Activated CD8-positive, alpha-beta T cell treated with anti-CD3 and anti-CD28 coated beads for 36 hours (primary cell): ENCODE measurements around the gene TVP23A. TPM values are rescaled to one million over a fixed set of nuclear protein-coding genes. Genes with fewer than 3 reads are reported as not detected.

ENCODE experiments used
- ATAC-seq: fragments of 200-7000 bp; cut with Tn5 transposase; one replicate; pipeline ENCODE4 v1.10.0; 2021; ENCODE audit warnings: mild to moderate bottlenecking, moderate library complexity
- CTCF ChIA-PET: fragments of 350-600 bp; sonication (Branson Sonifier 250); formaldehyde crosslinking; loops from one replicate; lab custom pipeline; 2021; ENCODE audit warnings: antibody characterized with exemption; lab: Charles Lee
- POLR2A ChIA-PET: fragments of 350-600 bp; sonication (Branson Sonifier 250); formaldehyde crosslinking; loops from one replicate; lab custom pipeline; 2021; ENCODE audit warnings: antibody characterized with exemption; lab: Charles Lee
- DNase-seq: peaks from one replicate; pipeline ENCODE4 v3.0.0-alpha.2; 2020
- H3K27ac Mint-ChIP-seq: one replicate; pipeline ENCODE4 v1.8.0; 2021; ENCODE audit warnings: mild to moderate bottlenecking, mixed read lengths
- H3K27me3 Mint-ChIP-seq: one replicate; pipeline ENCODE4 v1.8.0; 2021; ENCODE audit warnings: mixed read lengths
- H3K36me3 Mint-ChIP-seq: one replicate; pipeline ENCODE4 v1.8.0; 2021; ENCODE audit warnings: low read depth, mixed read lengths
- H3K4me1 Mint-ChIP-seq: one replicate; pipeline ENCODE4 v1.8.0; 2021; ENCODE audit warnings: low read depth, mixed read lengths
- H3K4me3 Mint-ChIP-seq: one replicate; pipeline ENCODE4 v1.8.0; 2021; ENCODE audit warnings: mild to moderate bottlenecking, moderate library complexity, mixed read lengths
- H3K9me3 Mint-ChIP-seq: one replicate; pipeline ENCODE4 v1.8.0; 2021; ENCODE audit warnings: mixed read lengths
- CTCF ChIP-seq: fragments of 200-600 bp; IDR thresholded peaks from one replicate; pipeline ENCODE4 v1.8.0; 2022; ENCODE audit warnings: antibody characterized with exemption, mild to moderate bottlenecking
- intact Hi-C: fragments of 100-400 bp; cut with micrococcal nuclease; formaldehyde crosslinking; loops from one replicate; pipeline ENCODE4 v1.10.0; 2022
- total RNA-seq, 2 experiments: library from RNA; stranded (reverse); gene quantifications; one replicate each; pipeline ENCODE4 v1.2.3, GENCODE V29; 2021

Gene TVP23A
- total RNA-seq, 2 experiments from 2014 or later, result not detected

- H3K9me3 Mint-ChIP-seq, result no peaks in the 10 kb centered on the region
- POLR2A ChIA-PET, result no interaction called here
- DNase-seq (no peak), ATAC-seq (no peak)
- H3K4me1 Mint-ChIP-seq, result no peaks in the 10 kb centered on the region
- H3K4me3 Mint-ChIP-seq, result no peak overlapping the region
- no peak for TF ChIP-seq CTCF
- CTCF ChIA-PET, result no interaction called here
- intact Hi-C loops, result no loop called here
- H3K36me3 Mint-ChIP-seq, result no peaks in the 10 kb centered on the region
- H3K27me3 Mint-ChIP-seq, result no peaks in the 10 kb centered on the region
- no peak overlapping the region for H3K27ac Mint-ChIP-seq
These were observed 5.7 kb upstream of the TVP23A start for GRCh38 chr16:10824111-10824893.

- H3K9me3 Mint-ChIP-seq, result no peaks in the 10 kb centered on the region
- POLR2A ChIA-PET, result no interaction called here
- no peaks in the 10 kb centered on the region for H3K36me3 Mint-ChIP-seq
- DNase-seq, result no peak
- CTCF ChIA-PET, result no interaction called here
- ATAC-seq, result no peak
- no peaks in the 10 kb centered on the region for H3K4me1 Mint-ChIP-seq
- no peak overlapping the region for H3K27ac Mint-ChIP-seq
- no peak overlapping the region for H3K4me3 Mint-ChIP-seq
- intact Hi-C loops, result no loop called here
- no peak for TF ChIP-seq CTCF
- H3K27me3 Mint-ChIP-seq, result peaks cover 1% of the 10 kb centered on the region
These were observed 4.1 kb upstream of the TVP23A start for GRCh38 chr16:10822702-10823101.

GRCh38 chr16:10820546-10820945, 2.0 kb upstream of the TVP23A start:
- no peaks in the 10 kb centered on the region for H3K9me3 Mint-ChIP-seq
- ChIA-PET POLR2A (no interaction called here), CTCF (no interaction called here)
- H3K4me3 Mint-ChIP-seq, result no peak overlapping the region
- DNase-seq (no peak), ATAC-seq (no peak)
- no peak for TF ChIP-seq CTCF
- intact Hi-C loops, result no loop called here
- H3K27ac Mint-ChIP-seq, result no peak overlapping the region
- peaks cover 3% of the 10 kb centered on the region for H3K27me3 Mint-ChIP-seq
- H3K4me1 Mint-ChIP-seq, result no peaks in the 10 kb centered on the region
- no peaks in the 10 kb centered on the region for H3K36me3 Mint-ChIP-seq

- DNase-seq, result no peak
- ChIA-PET POLR2A (no interaction called here), CTCF (no interaction called here)
- Mint-ChIP-seq H3K36me3 (no peaks in the 10 kb centered on the region), H3K9me3 (no peaks in the 10 kb centered on the region), H3K4me3 (no peak overlapping the region), H3K27me3 (peaks cover 3% of the 10 kb centered on the region), H3K27ac (no peak overlapping the region), H3K4me1 (peaks cover 4% of the 10 kb centered on the region)
- ATAC-seq, result no peak
- intact Hi-C loops, result loop anchor here (10.0 kb wide), 1 partner anchor 97 kb away; no protein-coding TSS in a partner anchor
- TF ChIP-seq CTCF, result no peak
These were observed 1.1 kb downstream of the TVP23A start for GRCh38 chr16:10817514-10817913.

GRCh38 chr16:10813099-10813455, 5.5 kb downstream of the TVP23A start:
- DNase-seq (no peak), ATAC-seq (no peak)
- intact Hi-C loops, result loop anchor here (10.0 kb wide), 1 partner anchor 102 kb away; no protein-coding TSS in a partner anchor
- no peak overlapping the region for H3K4me3 Mint-ChIP-seq
- TF ChIP-seq CTCF, result no peak
- H3K36me3 Mint-ChIP-seq, result no peaks in the 10 kb centered on the region
- H3K27me3 Mint-ChIP-seq, result peaks cover 3% of the 10 kb centered on the region
- H3K4me1 Mint-ChIP-seq, result peaks cover 9% of the 10 kb centered on the region
- ChIA-PET POLR2A (no interaction called here), CTCF (no interaction called here)
- H3K27ac Mint-ChIP-seq, result no peak overlapping the region
- H3K9me3 Mint-ChIP-seq, result no peaks in the 10 kb centered on the region
